NCI-H2081 treated with DMSO at 0.1 percent for 48 hours (cell line): ENCODE results near the gene EXOSC2.

Experiments used
- DNase-seq: peaks from one replicate; lab custom pipeline; 2025; lab: John Stamatoyannopoulos, UW

Gene EXOSC2

DNA sequence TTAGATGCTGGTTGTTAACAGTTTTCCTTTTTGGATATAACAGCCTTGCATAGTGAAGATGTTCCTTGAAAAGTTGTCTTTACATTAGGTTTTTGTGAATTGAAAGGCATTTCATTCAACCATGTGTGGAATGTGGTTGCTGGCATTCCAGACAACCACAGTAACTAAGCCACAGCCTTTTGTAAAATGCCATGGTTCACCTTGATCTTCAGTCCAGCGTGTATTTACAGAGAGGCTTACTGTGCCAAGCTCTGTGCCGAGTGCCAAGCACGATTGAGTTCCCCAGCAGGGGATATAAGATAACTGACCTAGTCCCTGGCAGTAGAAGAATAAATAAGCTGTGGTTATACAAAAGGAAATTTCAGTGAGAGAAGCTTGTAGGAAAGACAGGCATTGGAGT is 4.9 kb downstream of the EXOSC2 start:
- DNase-seq = no peak

DNA sequence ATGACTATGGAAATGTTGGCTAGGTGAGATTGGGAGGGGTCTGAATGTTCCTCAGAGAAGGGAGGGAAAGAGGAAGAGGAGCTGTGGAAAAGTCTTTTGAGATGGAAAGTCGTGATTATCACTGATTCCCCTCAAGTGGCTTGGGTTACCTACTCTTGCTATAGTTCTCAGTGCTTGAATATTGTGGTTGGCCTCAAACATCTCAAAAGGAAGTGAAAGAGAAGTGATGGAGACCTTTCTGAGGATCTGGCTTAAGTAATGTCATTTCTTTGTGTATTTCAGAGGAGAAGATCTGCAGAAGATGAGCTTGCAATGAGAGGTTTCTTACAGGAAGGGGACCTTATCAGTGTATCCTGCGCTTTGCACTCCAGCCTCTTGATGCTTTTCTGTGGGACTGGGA is 5.5 kb downstream of the EXOSC2 start:
- no peak for DNase-seq

DNA sequence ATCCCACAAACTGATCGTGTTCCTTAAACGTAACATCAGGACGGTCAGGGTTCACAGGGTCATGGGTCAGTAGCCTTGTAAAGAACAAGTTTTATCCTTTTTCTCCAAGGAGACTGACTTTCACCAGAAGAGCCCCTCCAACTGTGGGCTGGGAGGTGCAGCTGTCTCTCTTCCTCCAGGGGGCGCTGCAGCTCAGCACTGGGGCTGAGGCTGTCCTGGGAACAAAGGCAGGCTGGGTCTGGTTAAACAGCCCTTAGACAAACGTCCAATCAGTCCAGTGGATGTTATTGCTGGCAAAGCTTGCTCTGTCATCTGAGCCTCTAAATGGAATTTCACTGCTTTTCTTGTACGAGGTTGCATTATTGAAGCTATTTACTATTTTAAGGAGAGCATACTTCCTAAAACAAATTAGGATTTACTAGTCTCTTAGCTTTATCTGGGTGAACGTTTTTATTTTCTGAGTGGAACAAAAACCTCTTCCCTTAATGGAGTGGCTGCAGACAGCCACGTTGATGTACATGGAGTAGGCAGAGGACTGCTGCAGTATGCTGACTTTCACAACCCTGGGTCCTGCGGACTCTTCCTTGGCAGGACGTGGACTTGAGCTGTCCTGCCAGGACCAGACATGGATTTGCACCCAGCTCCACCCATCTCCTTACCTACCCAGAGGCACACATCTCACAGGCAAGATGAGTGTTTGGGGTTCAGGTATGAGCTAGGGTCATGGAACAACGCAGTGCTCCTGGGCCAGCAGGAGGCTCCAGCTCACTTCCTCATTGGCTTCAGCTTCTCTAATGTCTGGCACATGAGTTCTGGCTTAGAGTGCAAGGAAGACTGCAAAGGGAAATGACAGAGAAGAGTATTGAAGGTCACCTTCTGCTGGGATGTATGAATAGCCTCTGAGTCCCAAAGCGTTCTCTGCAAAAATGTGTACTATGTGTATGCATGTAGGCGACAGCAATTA is 7.8 kb downstream of the EXOSC2 start:
- no peak for DNase-seq

DNA sequence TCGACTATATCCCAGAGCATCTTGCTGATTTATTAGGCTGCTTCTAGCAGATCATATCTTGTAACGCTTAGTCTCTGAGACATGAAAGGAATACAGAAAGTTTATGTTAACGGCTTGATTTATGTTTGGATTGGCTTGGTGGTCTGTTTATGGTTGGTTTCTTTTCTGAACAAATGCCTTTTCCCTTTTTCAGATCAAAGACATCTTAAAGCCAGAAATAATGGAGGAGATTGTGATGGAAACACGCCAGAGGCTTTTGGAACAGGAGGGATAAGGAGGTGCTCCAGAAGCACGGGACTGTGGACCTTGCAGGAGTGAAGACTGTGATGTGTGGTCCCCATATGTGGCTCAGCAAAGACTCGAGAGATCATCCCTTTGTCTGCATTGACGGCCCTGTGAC is 9.9 kb downstream of the EXOSC2 start:
- no peak for DNase-seq

DNA sequence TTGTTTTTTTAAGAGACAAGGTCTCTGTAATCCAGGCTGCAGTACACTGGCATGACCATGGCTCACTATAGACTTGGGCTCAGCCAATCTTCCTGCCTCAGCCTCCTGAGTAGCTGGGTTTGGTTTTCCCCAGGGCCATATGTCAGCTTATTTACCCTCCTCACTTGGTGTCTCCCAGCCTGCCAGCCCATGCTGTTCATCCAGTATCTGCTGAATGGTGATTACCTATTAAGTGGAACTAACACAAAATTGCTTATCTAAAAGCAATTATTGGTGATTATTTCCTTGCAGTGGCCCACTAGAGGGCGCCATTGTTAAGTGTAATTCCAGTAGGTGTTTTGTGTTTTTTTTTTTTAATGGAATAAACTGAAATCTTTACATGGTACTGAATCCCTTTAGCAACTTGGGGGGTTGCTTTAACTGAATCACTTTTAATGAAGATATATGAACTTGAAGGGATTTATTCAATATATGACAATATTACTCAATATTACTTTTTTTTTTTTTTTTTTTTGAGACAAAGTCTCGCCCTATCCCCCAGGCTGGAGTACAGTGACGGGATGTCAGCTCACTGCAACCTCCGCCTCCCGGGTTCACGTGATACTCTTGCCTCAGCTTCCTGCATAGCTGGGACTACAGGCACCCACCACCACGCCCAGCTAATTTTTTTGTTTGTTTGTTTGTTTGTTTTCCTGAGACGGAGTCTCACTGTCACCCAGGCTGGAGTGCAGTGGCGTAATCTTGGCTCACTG is 13.8 kb downstream of the EXOSC2 start:
- peak; percentile 40 for DNase-seq

DNA sequence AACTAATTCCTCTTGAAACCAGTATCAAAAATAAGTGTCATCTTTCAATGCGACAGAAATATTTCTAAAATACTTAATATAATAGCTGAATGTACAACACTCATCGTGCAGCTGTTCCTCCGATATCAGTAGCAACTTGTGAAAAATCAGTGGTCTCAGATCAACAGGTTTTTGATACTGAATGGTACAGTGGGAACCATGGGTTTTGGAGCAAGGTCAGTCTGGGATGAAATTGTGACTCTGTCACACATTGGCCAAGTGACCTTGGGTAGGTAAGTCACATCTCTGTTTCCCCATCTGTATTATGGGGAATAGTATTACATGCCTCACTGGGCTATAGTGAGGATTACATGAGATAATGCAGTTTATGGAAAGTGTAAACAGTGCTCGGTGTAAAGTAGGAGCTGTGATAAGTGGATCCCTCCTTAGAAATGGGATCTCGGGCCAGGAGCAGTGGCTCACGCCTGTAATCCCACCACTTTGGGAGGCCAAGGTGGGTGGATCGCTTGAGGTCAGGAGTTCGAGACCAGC is 17.3 kb downstream of the EXOSC2 start:
- no peak for DNase-seq

DNA sequence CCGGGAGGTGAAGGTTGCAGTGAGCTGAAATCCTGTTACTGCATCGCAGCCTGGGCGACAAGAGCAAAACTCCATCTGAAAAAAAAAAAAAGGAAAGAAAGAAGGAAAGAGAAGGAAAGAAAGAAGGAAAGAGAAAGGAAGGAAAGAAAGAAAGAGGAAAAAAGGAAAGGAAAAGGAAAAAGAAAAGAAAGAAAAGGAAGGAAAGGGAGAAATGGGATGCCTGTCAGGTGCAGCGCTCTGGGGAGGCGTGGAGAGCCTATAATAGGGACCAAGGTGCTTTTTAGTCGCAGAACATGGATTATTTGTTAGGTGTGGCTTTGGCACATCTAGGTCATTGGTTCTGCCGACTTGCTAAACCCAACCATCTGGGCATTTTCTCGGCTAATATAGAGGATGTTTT is 17.9 kb downstream of the EXOSC2 start:
- no peak for DNase-seq

DNA sequence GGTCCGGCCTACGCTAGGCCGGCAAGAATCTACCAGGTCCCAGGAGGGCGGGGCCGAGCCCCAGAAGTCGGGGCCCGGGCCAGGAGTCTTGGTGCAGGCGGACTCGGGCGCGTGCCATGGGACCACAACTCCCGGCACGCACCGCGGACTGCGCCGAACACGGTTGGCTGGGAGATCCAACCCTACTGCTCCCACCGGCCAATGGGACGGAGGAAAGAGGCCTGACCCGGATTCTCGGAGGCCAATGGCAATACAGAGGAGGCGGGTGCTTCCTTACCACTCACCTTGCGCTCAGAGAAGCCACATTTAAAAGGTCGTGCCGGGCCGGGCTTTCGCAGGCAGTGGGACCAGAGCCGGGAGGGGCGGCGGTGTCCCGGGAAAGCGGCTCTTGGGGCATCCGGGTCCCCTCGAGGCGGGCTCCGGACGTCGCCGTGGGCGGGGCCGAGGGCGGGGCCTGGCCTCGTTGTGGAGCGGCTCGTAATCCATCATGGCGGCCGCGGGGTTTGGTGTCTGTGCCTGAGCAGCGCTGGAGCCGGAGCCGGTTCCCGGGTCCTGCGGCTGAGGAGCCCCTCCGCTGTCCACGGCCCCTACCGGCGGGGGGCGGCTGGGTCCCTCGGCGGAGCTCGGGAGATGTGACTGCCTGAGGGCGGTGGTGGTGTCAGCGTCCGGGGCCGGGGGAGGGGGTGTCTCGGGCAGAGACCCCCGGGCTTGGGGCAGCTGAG is 19.1 kb downstream of the EXOSC2 start:
- peak; percentile 88 for DNase-seq

DNA sequence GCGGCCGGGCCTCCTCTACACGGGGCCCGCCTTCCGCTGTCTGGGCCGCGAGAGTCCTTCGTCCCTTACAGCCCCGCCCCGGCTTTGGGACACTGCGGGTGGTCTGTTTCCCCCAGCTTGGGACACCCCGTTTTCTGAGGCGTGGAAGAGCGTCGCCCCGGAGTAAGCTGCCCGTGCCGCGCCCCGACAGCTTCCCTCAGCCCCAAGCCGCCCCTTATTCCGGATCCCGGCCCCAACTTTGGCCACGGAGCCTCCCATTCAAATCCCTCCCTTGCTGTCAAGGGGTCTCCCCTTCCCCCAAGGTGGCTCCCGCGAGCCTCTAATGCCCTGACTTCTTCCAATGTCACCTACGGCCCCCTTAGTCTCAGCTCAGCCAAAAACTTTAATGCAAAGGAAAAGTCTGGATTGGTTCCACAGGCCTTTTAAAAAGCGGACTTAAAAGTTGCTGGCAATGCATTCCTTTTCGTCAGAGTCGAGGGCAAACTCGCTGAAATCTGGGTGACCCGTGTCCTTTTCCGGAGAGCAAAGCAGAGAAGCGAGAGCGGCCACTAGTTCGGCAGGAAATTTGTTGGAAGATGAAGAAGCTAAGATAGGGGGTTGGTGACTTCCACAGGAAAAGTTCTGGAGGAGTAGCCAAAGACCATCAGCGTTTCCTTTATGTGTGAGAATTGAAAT is 19.8 kb downstream of the EXOSC2 start:
- no peak for DNase-seq

DNA sequence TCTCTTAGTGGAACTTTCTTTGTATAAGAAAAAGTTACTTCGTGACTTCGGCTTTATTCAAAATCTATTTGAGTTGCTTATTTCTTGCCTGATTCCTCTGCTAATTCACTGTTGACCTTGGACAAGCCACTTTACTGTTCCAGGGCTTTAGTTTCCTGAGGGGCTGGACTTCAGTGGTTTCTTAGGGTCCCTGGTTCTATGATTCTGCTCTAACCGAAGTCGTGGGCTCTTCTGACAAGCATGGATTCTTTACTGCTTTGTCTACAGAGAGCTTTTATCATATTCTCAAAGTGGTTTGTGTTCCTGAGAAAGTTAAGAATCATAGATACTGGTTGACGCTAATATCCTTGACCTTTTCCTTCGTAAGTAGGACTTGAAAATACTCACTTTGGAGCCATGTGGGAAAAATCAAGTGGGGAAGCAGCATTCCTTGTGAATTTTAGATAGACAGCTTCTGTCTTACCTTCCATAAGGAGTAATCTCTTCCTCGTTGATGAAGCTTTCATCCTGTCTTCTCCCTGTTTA is 21.1 kb downstream of the EXOSC2 start:
- no peak for DNase-seq

DNA sequence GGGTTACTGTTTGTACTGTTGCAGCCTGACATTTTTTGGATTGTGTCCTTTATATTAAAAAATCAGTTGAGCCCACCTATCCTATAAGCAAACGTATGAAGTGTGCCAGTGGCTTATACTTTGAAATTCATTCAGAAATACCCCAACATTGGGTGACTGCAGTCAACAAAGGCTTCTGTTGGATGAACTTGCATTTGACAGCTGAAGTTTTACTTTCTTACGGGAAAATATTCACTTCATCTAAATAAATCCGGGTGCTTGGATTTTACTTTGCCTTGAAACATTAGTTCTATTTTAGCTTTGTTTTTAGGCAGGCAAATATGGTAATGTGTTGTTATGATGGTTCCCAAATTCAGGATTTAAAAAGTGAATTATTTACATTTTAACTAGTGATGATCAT is 21.7 kb downstream of the EXOSC2 start:
- DNase-seq = no peak

DNA sequence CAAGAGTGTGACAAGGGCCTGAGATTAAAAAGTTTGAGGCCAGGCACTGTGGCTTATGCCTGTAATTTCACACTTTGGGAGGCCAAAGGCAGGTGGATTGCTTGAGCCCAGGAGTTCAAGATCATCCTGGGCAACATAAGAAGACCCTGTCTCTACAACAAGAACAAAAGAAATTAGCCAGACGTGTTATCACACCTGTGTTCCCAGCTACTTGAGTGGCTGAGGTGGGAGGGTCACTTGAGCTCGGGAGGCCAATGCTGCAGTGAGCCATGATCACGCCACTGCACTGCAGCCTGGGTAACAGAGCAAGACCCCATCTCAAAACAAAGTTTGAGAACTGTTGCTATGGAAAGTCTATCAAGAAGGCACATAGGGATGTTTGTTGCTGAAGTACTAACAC is 25.0 kb downstream of the EXOSC2 start:
- DNase-seq = no peak

DNA sequence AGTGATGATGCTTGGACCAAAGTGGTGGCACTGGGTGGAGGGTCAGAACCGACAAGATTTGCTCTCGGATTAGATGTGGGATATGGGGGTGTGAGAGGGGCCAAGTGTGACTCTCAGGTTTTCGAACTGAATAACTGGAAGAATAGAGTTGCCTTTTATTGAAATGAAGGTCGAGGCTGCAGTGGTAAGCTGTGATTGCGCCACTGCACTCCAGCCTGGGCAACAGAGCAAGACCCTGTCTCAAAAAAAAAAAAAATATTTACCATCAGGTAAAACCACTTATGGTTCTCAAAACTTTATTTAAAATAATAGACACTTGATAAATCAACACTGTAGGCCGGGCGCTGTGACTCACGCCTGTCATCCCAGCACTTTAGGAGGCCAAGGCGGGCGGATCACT is 27.2 kb downstream of the EXOSC2 start:
- DNase-seq = no peak

DNA sequence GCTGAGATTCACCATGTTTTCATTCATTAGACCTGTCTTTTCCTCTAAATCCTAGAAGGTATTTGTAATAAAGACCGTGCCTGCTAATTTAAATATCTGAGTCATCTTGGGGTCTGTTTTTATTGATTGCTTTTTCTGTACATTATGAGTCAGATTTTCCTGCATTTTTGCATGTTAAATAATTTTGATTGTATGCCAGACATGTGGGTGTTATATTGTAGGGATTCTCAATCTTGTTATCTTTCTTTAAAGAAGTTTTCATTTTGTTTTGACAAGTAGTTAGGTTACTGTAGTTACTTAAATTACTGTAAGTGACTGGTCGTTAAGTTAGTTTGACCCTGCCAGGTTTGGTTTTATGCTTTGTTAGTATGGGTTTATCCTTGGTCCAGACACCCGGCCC is 35.1 kb downstream of the EXOSC2 start:
- no peak for DNase-seq

DNA sequence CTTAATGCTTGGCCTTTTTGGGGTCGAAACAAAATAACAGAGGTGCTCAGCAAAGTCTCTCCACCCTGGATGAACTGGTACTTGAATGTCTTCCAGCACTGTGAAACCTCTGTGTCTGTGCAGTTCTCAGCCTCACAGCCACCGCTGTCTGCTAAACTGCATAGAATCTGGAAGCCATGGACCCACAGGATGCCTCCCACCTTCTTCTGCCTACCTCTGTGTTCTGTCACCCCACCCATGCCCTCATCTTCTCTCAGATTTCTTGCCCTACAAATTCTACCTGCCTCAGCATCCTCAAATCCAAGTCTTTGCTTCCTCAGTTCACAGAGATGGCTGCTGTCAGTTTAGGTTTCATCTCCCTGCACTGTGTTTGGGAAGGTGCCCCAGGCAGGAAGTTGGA is 35.6 kb downstream of the EXOSC2 start:
- no peak for DNase-seq

DNA sequence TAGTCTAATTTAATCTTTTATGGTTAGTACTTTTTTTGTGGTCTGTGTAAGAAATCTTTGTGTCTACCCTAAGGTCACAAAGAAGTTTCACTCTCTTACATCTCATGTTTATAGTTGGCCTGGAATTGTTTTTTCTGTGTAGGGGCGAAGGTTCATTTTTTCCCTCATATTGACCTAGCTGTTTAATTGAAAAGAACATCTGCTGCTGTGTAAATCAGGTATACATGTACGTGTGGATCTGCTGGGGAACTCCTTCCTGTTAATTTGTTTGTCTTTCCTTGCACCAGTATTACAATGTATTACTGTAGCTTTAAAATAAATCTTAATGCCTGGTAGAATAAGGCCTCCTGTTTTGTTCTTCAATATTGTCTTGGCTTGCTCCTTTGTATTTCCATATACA is 37.8 kb downstream of the EXOSC2 start:
- peak; percentile 92 for DNase-seq

DNA sequence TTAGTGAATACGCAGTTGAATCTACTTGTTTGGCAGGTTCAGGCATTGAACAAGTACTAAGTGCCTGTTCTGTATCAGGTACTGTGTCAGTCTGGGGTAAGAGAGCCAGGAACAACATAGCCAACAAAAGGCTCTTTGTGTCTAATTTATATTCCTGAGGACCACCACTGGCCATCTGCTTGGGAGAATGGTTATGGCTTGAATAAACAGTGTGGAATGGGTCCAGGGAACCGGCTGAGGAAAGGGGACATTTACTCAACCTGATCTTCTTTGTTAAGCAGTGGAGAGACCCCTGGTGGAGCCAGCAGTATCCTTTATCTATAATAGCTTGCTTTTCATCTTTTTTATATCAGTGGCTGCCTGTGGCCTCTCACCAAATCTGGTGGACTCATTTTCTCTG is 38.6 kb downstream of the EXOSC2 start:
- peak; percentile 78 for DNase-seq

DNA sequence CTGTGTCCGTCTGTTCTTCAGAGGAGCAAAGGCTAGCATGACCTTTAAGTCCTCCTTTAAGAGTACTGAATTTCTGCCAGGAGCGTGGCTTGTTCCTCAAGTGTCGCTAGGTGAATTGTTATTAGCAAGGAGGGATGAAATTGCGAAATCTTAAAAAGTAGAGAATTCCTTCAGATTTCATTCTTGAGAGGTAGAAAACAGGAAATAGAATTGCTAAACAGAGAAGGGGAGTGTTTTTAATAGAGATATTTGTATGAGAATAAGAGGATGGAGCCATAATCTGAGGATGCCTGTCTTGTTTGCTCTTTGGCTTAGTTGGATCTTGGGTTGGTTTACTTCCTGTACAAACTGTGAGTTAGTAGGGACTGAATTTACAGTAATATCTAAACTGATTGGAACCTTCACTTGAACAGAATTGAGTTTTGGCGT is 39.2 kb downstream of the EXOSC2 start:
- DNase-seq = no peak

DNA sequence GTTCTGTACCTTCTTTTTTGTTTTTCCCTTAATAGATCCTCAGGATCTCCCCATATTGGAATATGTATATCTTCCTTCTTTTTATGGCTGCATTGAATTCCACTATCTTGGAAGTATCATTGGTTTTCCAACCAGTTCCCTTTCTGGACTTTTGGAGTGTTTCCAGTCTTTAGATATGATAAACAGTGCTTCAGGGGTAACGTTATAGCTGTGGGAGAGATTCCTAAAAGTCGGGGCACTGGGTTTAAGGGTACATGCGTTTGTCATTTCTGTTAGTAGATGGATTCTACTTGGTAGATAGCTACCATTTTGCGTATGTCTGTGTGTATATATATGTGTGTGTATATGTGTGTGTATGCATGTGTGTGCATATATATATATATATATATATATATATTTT is 42.0 kb downstream of the EXOSC2 start:
- no peak for DNase-seq

DNA sequence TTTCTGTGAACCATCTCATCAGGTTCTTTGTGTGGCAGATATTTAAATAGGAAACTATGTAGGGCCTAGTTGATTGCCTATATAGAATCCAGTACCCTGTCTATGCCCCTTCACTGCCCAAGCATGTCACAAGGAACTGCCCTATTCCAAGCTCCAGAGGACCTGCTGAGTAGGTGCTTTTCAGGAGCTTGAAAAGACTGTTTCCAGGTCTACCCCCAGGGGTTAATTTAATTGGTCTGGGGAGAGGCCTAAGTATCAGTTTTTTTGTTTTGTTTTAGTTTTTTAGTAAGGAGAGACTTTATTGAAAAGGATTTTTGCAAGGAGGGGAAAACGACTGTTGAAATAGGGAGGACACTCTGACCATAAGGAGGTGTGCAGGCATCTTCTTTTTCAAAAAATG is 43.3 kb downstream of the EXOSC2 start:
- no peak for DNase-seq

DNA sequence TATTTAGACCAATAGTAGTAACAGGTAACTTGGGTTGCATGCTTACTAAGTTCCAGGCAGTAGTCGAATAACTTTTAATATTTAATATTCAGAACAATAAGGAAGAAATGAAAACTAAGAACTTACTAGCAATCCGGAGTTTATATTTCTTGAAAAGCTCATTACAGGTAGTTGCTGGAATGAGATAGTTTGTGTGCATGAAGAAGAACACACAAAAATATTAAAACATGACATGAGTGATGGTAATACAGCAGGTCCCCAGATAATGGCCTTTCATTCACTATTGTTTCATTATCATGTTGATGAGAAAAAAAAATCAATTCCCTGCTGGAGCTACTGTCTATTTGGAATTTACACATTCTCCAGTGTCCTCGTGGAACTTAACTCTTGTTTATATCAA is 44.7 kb downstream of the EXOSC2 start:
- no peak for DNase-seq

DNA sequence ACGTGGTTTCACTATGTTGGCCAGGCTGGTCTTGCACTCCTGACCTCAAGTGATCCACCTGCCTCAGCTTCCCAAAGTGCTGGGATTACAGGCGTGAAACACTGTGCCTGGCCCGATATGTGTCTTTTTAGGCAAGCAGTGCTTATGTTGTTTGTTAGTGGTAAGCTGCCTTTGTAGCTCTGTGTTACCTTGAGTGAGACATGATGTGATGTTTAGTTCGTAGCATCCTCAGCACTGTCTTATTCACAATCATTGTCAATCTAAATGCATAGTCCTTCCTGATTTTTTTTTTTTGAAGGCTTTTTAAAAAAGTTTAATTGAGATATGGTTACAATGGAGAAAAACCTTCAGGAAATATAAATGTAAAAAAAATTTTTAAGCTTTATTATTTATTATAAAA is 45.5 kb downstream of the EXOSC2 start:
- DNase-seq = no peak
